ENCODE measurements around the gene NUTM2E.
"Not testable (repeated sequence)": the region's sequence is repeated elsewhere in the genome, so short reads cannot be mapped to it uniquely, and the experiment has no call there.

NUTM2E gene, protein sequence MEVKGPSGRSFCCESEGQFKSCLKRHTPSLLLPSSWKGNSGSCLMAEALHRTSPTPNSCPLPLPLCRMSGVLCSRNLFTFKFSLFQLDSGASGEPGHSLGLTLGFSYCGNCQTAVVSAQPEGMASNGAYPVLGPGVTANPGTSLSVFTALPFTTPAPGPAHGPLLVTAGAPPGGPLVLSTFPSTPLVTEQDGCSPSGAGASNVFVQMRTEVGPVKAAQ (N-terminal part only)

DNA sequence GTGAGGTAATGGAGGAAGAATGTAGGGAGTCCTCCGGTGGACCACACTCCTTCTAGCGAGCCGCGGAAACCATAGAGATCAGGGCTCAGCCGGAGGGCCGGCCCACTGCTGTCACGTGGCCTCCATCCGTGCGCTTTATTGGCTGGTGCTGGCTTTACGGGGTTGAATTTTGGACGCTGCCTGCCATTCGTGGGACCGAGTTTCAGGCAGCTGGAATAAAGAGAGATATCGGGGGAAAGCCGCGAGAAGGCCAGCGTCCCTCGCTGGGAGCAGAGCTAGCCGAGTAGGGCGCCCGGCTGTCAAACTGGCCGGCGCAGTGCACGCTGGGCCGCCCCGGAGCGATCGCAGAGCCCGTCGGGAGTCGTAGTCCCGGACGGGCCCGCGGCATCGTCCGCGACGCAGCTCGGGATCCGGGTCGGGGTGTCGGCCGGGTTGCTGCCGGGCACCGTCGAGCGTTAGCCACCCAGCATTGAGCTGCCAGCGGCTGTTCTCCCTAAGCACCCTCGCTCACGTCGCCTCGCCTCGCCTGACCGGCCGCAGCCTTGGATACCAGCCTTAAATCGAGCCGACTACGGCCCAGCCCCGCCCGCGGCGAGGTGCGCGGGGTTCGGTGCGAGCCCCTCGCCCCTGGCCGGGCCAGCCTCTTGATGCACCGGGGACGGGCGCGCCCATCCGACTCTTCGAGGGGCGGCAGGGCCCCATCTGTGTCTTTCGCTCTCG is at the start of gene NUTM2E:
TSS of gene NUTM2E (plus strand) at position 244 of the 720 bp plus-strand sequence. CDS start 15,002 bp downstream, outside the sequence.
- DNase-seq (ENCODE audit: low spot score): peak; percentile 64

DNA sequence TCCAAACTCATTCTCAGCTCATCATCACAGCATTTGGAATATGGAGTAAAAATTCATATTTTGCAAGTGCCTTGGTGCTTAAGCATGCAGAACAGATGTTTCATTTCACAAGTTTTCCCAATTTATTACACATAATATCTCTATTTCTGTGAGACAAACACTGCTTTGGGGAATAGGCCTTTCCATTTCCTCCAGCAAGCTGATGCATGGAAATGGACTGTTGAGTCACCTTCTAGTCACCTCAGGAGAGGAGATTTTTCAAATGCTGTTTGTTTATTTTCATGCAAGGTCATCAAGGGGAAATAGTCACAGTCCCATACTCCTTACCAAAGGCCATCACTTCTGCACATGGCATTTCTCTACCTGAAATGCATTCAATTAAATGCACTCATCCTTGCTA is 48.5 kb upstream of the NUTM2E start:
- not testable (repeated sequence) for DNase-seq (ENCODE audit: low spot score)

DNA sequence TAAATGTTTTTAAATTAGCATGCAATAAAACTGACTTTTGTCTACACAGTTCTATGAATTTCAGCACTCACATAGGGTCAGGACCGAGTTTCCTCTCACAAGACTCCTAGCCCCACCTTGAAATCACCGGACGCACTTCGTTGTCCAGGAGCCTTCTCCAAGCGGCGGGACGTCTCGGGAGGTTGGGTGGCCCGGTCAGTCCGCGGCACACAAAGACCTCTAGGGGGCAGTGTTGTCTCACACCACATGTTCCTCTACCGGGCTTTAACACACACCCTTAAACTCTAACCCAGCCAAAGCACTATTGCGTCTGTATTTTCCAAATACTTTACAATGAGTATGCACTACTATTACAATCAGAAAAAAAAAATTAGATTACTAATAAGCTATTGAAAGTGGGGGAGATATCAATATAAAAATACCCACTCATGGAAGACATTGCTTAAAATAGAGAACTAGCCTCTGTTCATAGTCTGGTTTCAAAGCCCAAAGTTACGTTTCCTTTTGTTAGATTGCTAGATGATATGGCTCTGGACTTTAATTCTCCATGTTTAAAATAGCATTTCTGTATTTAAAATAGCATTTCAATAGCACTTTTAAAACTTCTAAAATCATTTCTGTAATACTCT is 47.1 kb upstream of the NUTM2E start:
- peak; percentile 41 for DNase-seq (ENCODE audit: low spot score)

DNA sequence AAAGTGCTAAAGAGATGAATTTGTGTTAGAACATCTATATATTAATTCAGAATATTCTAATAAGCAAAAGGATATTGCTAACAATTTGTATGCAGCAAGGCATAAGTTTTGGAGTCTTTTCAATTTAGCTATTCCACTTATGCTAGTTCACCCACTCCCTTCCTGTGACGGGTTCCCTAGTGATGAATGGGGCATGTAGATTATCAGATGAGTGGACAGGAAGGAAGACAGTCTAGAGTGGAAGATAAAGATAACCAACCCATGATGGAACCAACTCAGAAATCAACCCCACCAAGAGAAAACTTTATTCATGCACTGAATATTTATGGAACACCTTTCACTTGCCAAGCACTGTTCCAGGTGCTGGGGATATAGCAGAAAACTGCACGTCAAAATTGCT is 46.5 kb upstream of the NUTM2E start:
- not testable (repeated sequence) for DNase-seq (ENCODE audit: low spot score)

DNA sequence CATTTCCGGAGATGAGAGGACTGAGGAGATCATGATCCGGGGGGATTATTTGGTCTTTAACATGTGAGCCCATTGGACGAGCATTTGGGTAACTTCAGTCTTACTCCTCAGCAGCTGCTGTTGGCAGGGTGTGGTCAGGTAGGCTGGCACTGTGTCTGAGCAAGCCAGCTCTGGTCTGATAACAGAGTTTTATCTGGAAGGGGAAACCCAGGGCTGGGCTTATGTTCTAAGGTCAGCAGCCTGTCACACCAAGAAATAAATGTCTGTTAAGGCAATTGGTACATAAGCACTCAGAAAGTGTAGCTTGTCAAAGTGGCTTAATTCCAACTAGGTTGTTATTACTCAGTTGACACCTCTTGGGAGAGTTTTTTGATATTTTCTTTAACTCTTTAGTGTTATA is 45.0 kb upstream of the NUTM2E start:
- DNase-seq (ENCODE audit: low spot score): not testable (repeated sequence)

DNA sequence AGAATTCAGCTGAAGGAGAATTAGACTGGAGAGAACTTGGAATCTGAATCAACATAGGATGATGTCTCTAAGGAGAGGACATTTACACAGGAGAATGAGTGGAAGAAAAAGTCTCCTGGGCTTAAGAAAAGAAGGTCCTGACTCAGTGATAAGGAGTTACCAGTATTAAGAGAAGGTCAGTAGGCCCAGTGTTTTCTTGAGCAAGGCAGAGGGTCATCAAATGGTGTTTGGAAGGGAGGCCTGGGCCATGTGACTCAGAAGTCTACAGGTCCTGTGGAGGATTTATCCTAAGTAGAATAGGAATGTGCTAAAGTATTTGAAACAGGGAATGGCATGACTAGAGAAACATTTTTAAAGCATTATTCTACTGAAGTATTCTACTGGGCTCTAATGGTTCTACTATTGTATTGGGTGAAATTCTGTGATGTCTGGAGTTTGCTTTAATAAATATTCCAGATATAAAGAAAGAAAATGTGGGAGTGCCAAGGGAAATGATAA is 39.0 kb upstream of the NUTM2E start:
- DNase-seq (ENCODE audit: low spot score): not testable (repeated sequence)

DNA sequence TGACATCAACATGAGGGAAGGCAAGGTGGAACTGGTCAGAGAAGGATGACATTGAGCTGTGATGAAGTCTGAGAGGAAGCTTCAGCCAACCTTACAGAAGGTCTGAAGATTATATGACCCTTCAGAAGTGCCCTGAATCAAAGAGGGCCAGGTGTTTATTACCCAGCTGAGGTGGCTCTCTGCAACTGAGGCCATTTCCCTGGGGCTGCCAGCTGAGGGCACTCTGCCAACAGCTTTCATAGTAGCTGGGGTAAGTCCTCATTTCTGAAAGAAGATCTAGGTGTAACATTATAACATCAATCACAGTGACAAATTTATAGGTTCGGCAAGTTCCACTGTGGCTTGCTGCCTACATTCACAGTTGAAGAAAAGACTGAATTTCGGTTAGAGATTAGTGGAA is 37.2 kb upstream of the NUTM2E start:
- not testable (repeated sequence) for DNase-seq (ENCODE audit: low spot score)

DNA sequence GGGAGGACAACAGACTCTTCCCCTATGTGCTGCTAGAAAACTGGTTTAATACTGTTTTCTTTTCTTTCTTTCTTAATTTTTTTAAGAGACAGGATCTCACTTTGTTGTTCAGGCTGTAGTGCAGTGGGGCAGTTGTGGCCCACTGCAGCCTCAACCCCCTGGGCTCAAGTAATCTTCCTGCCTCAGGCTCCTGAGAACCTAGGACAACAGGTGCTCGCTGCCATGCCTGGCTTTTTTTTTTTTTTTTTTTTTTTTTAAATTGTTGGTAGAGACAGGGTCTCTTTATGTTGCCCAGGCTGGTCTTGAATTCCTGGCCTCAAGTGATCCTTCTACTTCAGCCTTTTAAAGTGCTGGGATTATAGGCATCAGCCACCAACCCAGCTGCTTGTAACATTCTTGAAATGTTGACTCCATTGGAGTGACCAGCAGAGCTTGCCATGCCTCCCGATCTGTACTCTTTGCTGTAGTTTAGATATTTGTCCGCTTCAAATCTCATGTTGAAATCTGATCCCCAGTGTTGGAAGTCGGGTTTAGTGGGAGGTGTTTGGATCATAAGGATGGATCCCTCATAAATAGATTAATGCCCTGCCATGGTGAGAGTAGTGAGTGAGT is 34.5 kb upstream of the NUTM2E start:
- not testable (repeated sequence) for DNase-seq (ENCODE audit: low spot score)

DNA sequence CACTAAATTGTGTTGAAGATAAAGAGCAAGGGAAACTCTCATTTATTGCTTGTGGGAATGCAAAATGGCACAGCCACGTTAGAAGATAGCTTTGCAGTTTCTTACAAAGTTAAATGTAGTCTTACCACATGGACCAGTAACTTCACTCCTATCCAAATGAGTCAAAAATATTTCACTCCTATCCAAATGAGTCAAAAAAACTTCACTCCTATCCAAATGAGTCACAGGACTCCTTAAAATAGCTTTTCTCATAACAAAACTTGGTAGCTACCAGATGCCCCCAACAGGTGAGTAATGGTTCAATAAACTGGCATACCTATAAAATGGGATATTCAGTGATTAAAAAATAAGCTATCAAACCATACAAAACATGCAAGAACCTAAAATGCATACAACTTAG is 27.2 kb upstream of the NUTM2E start:
- not testable (repeated sequence) for DNase-seq (ENCODE audit: low spot score)

DNA sequence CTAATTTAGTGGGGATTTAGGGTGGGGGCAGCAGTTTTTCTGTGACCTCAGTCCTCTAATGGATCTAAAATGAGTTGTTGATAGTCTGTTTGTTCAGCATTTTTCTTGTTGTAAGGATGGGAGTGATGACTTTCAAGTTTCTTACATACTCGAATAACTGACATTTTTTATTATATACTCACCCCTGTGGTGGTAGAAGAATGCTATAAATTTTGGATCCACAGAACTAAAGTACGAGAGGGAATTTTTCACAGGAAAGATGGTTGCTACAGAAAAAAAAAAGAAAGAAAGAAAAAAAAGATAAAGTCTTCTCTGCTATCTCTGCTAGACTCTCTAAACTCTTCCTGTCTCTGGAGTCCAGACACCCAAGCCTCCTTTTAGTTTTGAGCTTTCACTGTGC is 20.7 kb upstream of the NUTM2E start:
- DNase-seq (ENCODE audit: low spot score): not testable (repeated sequence)

DNA sequence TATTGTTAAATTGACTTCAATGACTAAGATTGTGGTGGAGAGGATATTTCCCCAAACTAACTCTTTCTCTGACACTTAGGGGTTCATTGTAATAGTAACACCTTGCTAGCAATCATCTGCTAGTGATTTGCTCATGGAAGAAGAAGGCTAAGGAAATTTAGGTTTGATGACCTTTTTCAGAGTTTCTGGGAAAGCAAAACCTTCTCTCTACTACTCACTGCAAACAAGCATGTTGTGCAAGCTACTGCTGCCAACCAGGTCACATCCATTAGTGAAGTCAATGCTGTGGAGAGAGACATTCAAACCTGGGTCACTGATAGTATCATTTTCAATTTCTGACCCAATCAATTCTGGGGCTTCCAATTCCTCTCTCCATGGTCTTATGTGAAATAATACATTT is 14.6 kb upstream of the NUTM2E start:
- DNase-seq (ENCODE audit: low spot score): not testable (repeated sequence)

DNA sequence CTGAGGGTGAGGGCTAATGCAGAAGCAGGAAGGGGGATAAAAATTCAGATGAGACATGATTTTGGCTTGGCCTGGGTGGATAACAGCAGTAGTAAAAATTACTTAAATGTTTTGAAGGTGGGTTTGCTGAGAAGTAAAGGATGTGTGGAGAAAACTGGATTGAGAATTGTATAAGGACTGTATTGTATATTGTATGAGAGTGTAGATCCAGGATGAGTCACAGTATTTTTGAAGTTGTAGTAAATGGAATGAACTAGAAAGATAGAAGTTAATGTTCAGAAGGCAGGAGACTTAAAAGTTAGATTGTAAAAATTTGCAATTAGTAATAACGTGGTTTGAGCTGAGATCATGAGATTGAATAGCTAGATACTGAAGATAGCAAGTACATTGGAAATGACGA is 10.2 kb upstream of the NUTM2E start:
- DNase-seq (ENCODE audit: low spot score): not testable (repeated sequence)

DNA sequence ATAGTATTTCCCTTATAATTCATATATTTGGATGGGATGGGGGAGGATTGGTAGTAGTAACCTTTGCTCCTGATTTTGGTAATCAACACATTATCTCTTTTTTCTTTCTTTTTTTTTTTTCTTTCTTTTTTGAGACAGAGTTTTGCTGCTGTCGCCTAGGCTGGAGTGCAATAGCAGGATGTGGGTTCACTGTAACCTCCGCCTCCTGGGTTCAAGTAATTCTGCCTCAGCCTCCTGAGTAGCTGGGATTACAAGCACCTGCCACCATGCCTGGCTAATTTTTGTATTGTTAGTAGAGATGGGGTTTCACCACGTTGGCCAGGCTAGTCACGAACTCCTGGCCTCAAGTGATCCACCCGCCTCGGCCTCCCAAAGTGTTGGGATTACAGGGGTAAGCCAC is 3.2 kb upstream of the NUTM2E start:
- not testable (repeated sequence) for DNase-seq (ENCODE audit: low spot score)

DNA sequence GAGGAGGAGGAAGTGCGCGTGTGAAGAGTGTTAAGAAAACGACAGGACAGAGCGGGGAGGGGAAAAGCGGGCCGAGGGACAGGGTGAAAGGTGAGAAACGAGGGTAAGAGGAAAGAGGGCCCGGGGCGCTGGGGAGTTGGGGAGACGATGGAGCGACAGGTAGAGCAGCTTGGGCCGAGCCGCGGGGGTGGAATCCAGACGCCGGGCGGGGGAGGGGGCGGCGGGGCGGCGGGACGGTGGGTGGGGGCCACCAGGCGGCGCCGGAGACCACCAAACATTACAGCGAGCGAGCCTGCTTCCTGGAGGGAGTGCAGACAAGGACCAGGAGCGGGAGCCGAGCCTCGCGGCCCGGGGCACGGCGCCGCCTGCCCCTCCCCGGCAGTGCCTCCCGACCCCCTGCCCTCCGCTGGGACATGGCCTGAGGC is 940 bp upstream of the NUTM2E start:
- DNase-seq (ENCODE audit: low spot score): not testable (repeated sequence)

DNA sequence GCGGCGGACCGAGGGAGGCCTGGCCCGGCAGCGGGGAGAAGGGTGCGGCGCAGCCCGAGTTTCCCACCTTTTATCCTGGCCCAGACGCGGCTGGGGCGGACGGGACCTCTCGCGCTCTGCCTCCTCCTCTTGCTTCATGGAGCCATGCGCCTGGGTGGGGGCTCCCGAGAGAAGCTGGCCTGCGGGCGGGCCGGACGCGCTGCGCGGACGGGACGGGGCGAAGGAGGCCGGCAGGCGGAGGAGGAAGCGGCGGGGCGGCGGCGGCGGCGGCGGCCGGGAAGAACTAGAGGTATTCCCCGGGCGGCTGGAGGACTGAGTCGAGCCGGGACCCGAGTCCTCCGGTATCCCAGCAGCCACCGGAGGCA is 426 bp upstream of the NUTM2E start:
- DNase-seq (ENCODE audit: low spot score): not testable (repeated sequence)

DNA sequence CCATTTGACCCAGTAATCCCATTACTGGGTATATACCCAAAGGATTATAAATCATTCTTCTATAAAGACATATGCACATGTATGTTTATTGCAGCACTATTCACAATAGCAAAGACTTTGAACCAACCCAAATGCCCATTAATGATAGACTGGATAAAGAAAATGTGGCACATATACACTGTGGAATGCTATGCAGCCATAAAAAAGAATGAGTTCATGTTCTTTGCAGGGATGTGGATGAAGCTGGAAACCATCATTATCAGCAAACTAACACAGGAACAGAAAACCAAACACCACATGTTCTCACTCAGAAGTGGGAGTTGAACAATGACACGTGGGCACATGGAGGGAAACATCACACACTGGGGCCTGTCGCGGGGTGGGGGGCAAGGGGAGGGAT is 7.3 kb downstream of the NUTM2E start:
- DNase-seq (ENCODE audit: low spot score): not testable (repeated sequence)

DNA sequence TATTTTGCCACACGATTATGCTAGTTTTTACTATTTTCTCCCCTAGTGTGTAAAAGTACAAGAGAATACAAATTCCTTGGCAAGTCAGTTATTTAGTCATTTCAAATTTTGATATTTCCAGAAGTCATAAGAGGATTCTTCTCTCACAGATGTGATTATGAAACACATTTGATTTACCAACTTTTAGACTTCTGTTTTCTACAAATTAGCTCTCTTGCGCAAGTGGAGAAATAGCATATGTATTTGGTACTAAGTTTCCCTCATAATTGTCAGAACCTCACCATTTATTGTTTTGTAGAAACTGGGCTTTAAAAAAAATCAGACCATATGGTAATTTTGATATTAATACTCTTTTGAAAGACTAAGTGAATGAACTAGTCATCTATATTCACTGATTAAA is 9.4 kb downstream of the NUTM2E start:
- DNase-seq (ENCODE audit: low spot score): not testable (repeated sequence)

DNA sequence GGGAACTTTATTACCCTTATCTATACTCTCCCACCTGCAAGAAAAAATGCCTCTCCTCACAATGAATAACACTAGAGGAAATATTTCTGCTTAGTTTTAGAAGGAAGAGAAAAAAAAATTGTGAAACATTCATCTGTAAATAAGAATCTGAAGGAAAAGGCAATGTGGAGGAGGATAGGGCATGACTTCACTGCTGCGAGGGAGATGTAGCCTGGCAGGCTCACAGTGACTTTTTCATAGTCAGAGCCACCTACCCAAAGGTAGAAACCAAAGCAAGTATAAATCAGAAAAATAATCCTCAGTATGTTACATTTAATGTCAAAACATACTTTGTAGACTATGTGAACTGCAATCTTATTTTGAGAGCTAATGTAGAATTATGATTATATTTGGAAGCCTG is 10.4 kb downstream of the NUTM2E start:
- not testable (repeated sequence) for DNase-seq (ENCODE audit: low spot score)

DNA sequence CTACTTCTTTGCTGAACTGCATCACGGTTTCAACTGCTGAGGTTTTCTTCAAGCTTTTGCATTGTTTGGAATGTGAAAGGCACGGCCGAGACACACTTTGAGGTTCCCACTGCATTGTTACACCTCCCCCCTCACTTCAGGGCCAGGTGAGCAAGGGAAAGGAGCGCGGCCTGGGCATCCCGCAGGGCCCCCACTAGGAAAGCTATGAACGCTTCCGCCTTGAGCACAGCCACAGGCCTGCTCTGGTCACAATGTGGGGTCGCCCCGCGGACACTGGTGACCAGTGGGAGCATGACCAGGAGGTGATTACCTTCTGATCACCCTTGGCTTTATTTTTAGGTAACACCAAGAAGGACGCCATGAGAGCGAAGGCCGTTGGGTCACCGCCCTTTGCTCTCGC is 11.9 kb downstream of the NUTM2E start:
- DNase-seq (ENCODE audit: low spot score): not testable (repeated sequence)

DNA sequence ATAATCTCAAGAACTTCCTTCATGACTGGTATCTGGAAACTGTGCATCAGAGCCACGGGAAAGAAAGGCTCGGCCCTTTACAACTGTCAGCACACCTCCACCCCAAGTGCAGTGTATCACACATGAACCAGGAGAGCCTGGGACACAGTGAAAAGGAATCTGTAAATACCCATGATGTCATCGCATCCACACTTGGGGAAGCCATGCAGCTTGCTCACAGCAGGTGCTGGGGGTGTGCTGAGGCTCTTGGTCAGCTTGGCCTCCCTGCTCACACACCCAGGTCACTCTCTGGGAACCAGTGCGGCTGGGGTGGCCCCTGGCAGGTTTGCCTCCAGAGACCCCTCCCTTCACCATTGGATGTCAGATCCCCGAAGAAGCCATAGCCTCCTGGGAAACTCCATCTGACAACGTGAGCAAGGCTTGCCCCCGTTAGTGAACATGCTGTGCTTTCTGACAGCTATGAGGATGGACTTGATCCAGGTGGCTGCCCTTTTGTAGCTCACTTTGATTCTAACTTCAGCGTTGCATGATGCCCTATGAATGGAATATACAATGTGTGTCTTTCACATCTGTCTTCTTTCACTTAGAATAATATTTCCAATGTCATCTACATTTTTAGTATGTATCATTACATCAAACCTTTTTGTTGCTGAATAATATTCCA is 26.8 kb downstream of the NUTM2E start:
- DNase-seq (ENCODE audit: low spot score): not testable (repeated sequence)

DNA sequence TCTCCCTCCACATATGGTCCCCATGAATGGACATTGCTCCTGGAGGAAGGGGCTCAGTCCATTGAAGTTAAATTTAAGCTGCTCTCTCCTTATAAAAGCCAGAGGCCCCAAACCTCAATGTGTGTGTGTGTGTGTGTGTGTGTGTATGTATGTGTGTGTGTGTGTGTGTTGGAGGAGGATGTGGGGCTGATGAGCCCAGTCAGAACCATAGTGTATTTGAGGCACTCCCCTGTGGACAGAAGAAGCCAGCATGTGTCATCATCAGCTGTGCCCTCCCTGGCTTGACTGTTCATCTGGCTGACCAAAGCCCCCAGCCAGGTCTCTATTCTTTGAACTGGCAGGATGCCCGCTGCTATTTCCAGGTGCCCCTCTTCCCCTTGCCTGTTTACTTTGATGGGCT is 35.7 kb downstream of the NUTM2E start:
- DNase-seq (ENCODE audit: low spot score): not testable (repeated sequence)

DNA sequence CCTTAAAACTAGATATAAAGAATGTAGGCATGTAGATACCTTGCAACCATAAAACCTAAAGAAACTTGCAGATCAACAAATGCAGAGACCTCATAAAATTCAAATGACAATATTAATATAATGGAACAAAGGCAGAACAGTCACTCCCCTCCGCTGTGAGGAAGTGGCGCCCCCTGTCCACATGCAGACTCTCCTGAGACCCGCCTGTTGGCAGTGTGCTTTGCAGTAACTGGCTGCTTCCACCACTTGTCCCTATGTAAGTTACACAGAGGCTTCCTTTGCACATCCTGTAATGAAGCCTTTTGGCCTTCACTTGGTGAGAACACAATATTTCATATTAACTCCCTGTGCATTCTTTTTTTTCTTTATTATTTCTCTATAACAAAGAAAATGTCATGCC is 36.3 kb downstream of the NUTM2E start:
- DNase-seq (ENCODE audit: low spot score): not testable (repeated sequence)
